H9 (cell line): ENCODE results near the gene TIGD3. TPM values are rescaled to one million over a fixed set of nuclear protein-coding genes. Genes with fewer than 3 reads are reported as not detected.

Experiments
- DNase-seq: peaks from one replicate; pipeline ENCODE4 v3.0.0-alpha.2; 2017
- H2AFZ ChIP-seq: one replicate; pipeline ENCODE4 v1.6.1; 2013; ENCODE audit warnings: mild to moderate bottlenecking, low read length, control low read depth, moderate library complexity
- H2AK5ac ChIP-seq: 2 replicates; pipeline ENCODE4 v1.6.1; 2013; ENCODE audit warnings: low read length, control low read depth, mixed read lengths; ENCODE audit not compliant: insufficient read length
- H2BK120ac ChIP-seq: one replicate; pipeline ENCODE4 v1.6.1; 2013; ENCODE audit warnings: low read depth, mild to moderate bottlenecking, low read length, control low read depth, inconsistent platforms; ENCODE audit not compliant: poor library complexity, severe bottlenecking
- H2BK12ac ChIP-seq: 2 replicates; pipeline ENCODE4 v1.6.1; 2013; ENCODE audit warnings: low read length, control low read depth, mixed read lengths, low read depth; ENCODE audit not compliant: insufficient read length
- H2BK15ac ChIP-seq: 2 replicates; pipeline ENCODE4 v1.6.1; 2013; ENCODE audit warnings: low read depth, low read length, control low read depth
- H2BK20ac ChIP-seq: one replicate; pipeline ENCODE4 v1.6.1; 2013; ENCODE audit warnings: low read depth, mild to moderate bottlenecking, low read length, control low read depth, inconsistent platforms; ENCODE audit not compliant: poor library complexity, severe bottlenecking
- H2BK5ac ChIP-seq: 2 replicates; pipeline ENCODE4 v1.6.1; 2013; ENCODE audit warnings: low read length, control low read depth, mixed read lengths; ENCODE audit not compliant: insufficient read length
- H3K14ac ChIP-seq: 2 replicates; pipeline ENCODE4 v1.6.1; 2013; ENCODE audit warnings: low read length, control low read depth; ENCODE audit not compliant: insufficient read depth
- H3K18ac ChIP-seq: 2 replicates; pipeline ENCODE4 v1.6.1; 2013; ENCODE audit warnings: low read depth, mild to moderate bottlenecking, mixed read lengths, low read length, control low read depth; ENCODE audit not compliant: insufficient read length
- H3K23ac ChIP-seq: 2 replicates; pipeline ENCODE4 v1.6.1; 2013; ENCODE audit warnings: low read length, control low read depth, mixed read lengths, low read depth; ENCODE audit not compliant: insufficient read length
- H3K23me2 ChIP-seq: 2 replicates; pipeline ENCODE4 v1.6.1; 2013; ENCODE audit warnings: low read depth, mild to moderate bottlenecking, mixed read lengths, low read length, control low read depth; ENCODE audit not compliant: insufficient read length, poor library complexity, severe bottlenecking
- H3K27ac ChIP-seq: 2 replicates; pipeline ENCODE4 v1.5.1; 2013; ENCODE audit warnings: low read length, control low read depth, mixed read lengths, low read depth; ENCODE audit not compliant: insufficient read length
- H3K27me3 ChIP-seq: 2 replicates; pipeline ENCODE4 v1.6.1; 2013; ENCODE audit warnings: low read length, control low read depth, inconsistent platforms; ENCODE audit not compliant: insufficient read depth
- H3K4ac ChIP-seq: 2 replicates; pipeline ENCODE4 v1.6.1; 2013; ENCODE audit warnings: low read depth, mild to moderate bottlenecking, control low read depth, inconsistent platforms, low read length, moderate library complexity
- H3K4me1 ChIP-seq: 2 replicates; pipeline ENCODE4 v1.6.1; 2013; ENCODE audit warnings: low read length, control low read depth, inconsistent platforms; ENCODE audit not compliant: insufficient read depth
- H3K4me2 ChIP-seq: 2 replicates; pipeline ENCODE4 v1.6.1; 2013; ENCODE audit warnings: low read length, control low read depth, mixed read lengths; ENCODE audit not compliant: insufficient read length, insufficient read depth
- H3K56ac ChIP-seq: 2 replicates; pipeline ENCODE4 v1.6.1; 2013; ENCODE audit warnings: low read depth, mild to moderate bottlenecking, mixed read lengths, low read length, control low read depth; ENCODE audit not compliant: insufficient read length
- H3K79me1 ChIP-seq: 2 replicates; pipeline ENCODE4 v1.6.1; 2013; ENCODE audit warnings: low read depth, mild to moderate bottlenecking, moderate library complexity, low read length, control low read depth, inconsistent platforms; ENCODE audit not compliant: insufficient read depth, poor library complexity, severe bottlenecking
- H3K79me2 ChIP-seq: 2 replicates; pipeline ENCODE4 v1.6.1; 2013; ENCODE audit warnings: low read length, control low read depth, inconsistent platforms; ENCODE audit not compliant: insufficient read depth
- H3K9ac ChIP-seq: 2 replicates; pipeline ENCODE4 v1.6.1; 2013; ENCODE audit warnings: low read length, control low read depth, mixed read lengths; ENCODE audit not compliant: insufficient read length; ENCODE audit errors: extremely low read depth
- H3K9me3 ChIP-seq: one replicate; pipeline ENCODE4 v1.6.1; 2013; ENCODE audit warnings: low read depth, low read length, inconsistent platforms; ENCODE audit not compliant: control insufficient read depth
- H3T11ph ChIP-seq: one replicate; pipeline ENCODE4 v1.6.1; 2013; ENCODE audit warnings: mild to moderate bottlenecking, low read length, control low read depth, inconsistent platforms
- H4K20me1 ChIP-seq: one replicate; pipeline ENCODE4 v1.6.1; 2013; ENCODE audit not compliant: control insufficient read depth, insufficient read length, insufficient read depth
- H4K5ac ChIP-seq: 2 replicates; pipeline ENCODE4 v1.6.1; 2013; ENCODE audit warnings: low read depth, mild to moderate bottlenecking, mixed read lengths, low read length, control low read depth; ENCODE audit not compliant: insufficient read length
- H4K8ac ChIP-seq: replicated peaks from 2 replicates; pipeline ENCODE4 v1.6.1; 2013; ENCODE audit warnings: low read length, control low read depth, mixed read lengths, low read depth; ENCODE audit not compliant: insufficient read length
- H4K91ac ChIP-seq: 2 replicates; pipeline ENCODE4 v1.6.1; 2013; ENCODE audit warnings: low read depth, mild to moderate bottlenecking, moderate library complexity, mixed read lengths, low read length, control low read depth; ENCODE audit not compliant: insufficient read length
- H3K27ac Mint-ChIP-seq, 3 experiments: 2 replicates in 2 of 3; 3 replicates in 1 of 3; pipeline ENCODE4 v1.8.0; 2020 to 2021; ENCODE audit warnings: mixed read lengths in 3 of 3, mild to moderate bottlenecking in 1 of 3, moderate library complexity in 1 of 3
- H3K27me3 Mint-ChIP-seq: 2 replicates; pipeline ENCODE4 v1.8.0; 2021; ENCODE audit warnings: low read depth, mild to moderate bottlenecking, moderate library complexity, mixed read lengths
- H3K36me3 Mint-ChIP-seq, 3 experiments: 2 replicates in 2 of 3; 3 replicates in 1 of 3; pipeline ENCODE4 v1.8.0; 2020 to 2021; ENCODE audit warnings: low read depth in 3 of 3, mixed read lengths in 3 of 3; ENCODE audit not compliant: insufficient read depth in 1 of 3
- H3K4me1 Mint-ChIP-seq, 2 experiments: 2 replicates each; pipeline ENCODE4 v1.8.0; 2020; ENCODE audit warnings: mixed read lengths in 2 of 2
- H3K4me3 Mint-ChIP-seq, 2 experiments: 2 replicates in 1 of 2; 3 replicates in 1 of 2; pipeline ENCODE4 v1.8.0; 2020 to 2021; ENCODE audit warnings: mild to moderate bottlenecking in 2 of 2, mixed read lengths in 2 of 2, moderate library complexity in 1 of 2
- H3K9me3 Mint-ChIP-seq, 2 experiments: 2 replicates in 1 of 2; 3 replicates in 1 of 2; pipeline ENCODE4 v1.8.0; 2020; ENCODE audit warnings: mild to moderate bottlenecking in 2 of 2, mixed read lengths in 2 of 2, moderate library complexity in 1 of 2
- CTCF ChIP-seq: fragments of 200-600 bp; sonication (generic); conservative IDR thresholded peaks from 3 replicates; pipeline ENCODE4 v1.8.0; 2021; ENCODE audit warnings: antibody characterized with exemption, mild to moderate bottlenecking
- WGBS: extraction: QIAGEN DNeasy Blood & Tissue Kit; methylation state at CpG from one replicate; pipeline ENCODE4 v1.1.7; 2013; ENCODE audit warnings: missing lambda C conversion rate, low lambda C conversion rate, mixed read lengths; ENCODE audit not compliant: insufficient read length; ENCODE audit errors: extremely low coverage; 5-methylcytosine and 5-hydroxymethylcytosine counted together
- total RNA-seq: library from RNA; stranded (reverse); gene quantifications from 2 replicates; pipeline ENCODE4 v1.2.1, GENCODE V29; 2021

Gene TIGD3
- total RNA-seq, 1 experiment from 2014 or later: 0.66 TPM

GRCh38 chr11:65311170-65311678 is 43.3 kb upstream of the TIGD3 start:
- Histone ChIP-seq H2AFZ (no peak overlapping the region), H4K20me1 (no peaks in the 10 kb centered on the region), H2BK5ac (no peak overlapping the region), H2BK12ac (no peak overlapping the region), H3K14ac (no peak overlapping the region), H3K4me2 (no peak overlapping the region), H3K27me3 (no peaks in the 10 kb centered on the region; the same call in 1 of the 2 replicates), H3T11ph (no peak overlapping the region), H4K8ac (no peak overlapping the region), H3K79me2 (no peaks in the 10 kb centered on the region), H3K18ac (no peak overlapping the region), H3K23ac (no peak overlapping the region), H3K56ac (no peak overlapping the region), H3K9ac (no peak overlapping the region), H2BK15ac (no peak overlapping the region), H3K4me1 (no peaks in the 10 kb centered on the region; the same call in 1 of the 2 replicates), H3K27ac (no peak overlapping the region), H2BK20ac (no peak overlapping the region), H3K79me1 (no peaks in the 10 kb centered on the region), H4K91ac (no peak overlapping the region), H2BK120ac (no peak overlapping the region), H3K9me3 (no peaks in the 10 kb centered on the region), H2AK5ac (no peak overlapping the region), H3K23me2 (peaks cover 11% of the 10 kb centered on the region), H4K5ac (no peak overlapping the region), H3K4ac (no peak overlapping the region)
- no peak overlapping the region for H3K4me3 Mint-ChIP-seq
- H3K27ac Mint-ChIP-seq: no peak overlapping the region
- H3K36me3 Mint-ChIP-seq: no peaks in the 10 kb centered on the region; a peak in 1 of 7 replicates
- no peaks in the 10 kb centered on the region for H3K9me3 Mint-ChIP-seq
- TF ChIP-seq CTCF: no peak
- DNase-seq: no peak
- H3K27me3 Mint-ChIP-seq: peaks cover 55% of the 10 kb centered on the region
- no CpG with 5 or more reads among the region's 5 CpGs for WGBS
- peaks cover 18 to 27% of the 10 kb centered on the region in 2 experiments for H3K4me1 Mint-ChIP-seq
